ENCODE results near the gene RNF213.

GRCh38 chr17:80337195-80337895 lies 76.7 kb downstream of the RNF213 start:
- TF ChIP-seq CTCF (IDR thresholded peaks at IDR 0.05): no peak
- TF ChIP-seq POLR2A (IDR thresholded peaks at IDR 0.05): no peak
